ENCODE data around the gene ZFP92. TPM values are rescaled to one million over a fixed set of nuclear protein-coding genes. Genes with fewer than 3 reads are reported as not detected.
A peak's percentile ranks its signal among the peaks of the same experiment; 100 is the strongest.

Gene ZFP92
- total and polyA plus RNA-seq, 7 experiments from 2014 or later, result 0.07 to 1.8 (median 0.24) TPM

GRCh38 chrX:153442463-153442862, 31.2 kb downstream of the ZFP92 start:
- no peaks in the 10 kb centered on the region for H3K27me3 ChIP-seq (ENCODE audit: control insufficient read depth in 2 of 2, insufficient read depth in 2 of 2, low read length in 2 of 2)
- ATAC-seq, result no peak
- no peak overlapping the region for H3K27ac ChIP-seq (ENCODE audit: low read depth, low read length)
- CTCF ChIA-PET, result no interaction called here
- no peak overlapping the region for H3K27ac Mint-ChIP-seq
- no peaks in the 10 kb centered on the region for H3K36me3 ChIP-seq (ENCODE audit: control insufficient read depth in 2 of 3, insufficient read depth in 3 of 3, low read length in 3 of 3)
- no peak for DNase-seq
- H3K36me3 Mint-ChIP-seq, result no peaks in the 10 kb centered on the region
- POLR2A ChIA-PET, result no interaction called here
- no peaks in the 10 kb centered on the region for H3K4me1 Mint-ChIP-seq
- no peaks in the 10 kb centered on the region for H3K9me3 ChIP-seq (ENCODE audit: control insufficient read depth in 2 of 3, low read length in 3 of 3)
- H3K4me1 ChIP-seq (ENCODE audit: control insufficient read depth in 2 of 2, insufficient read depth in 2 of 2, low read length in 2 of 2), result no peaks in the 10 kb centered on the region
- H3K9me3 Mint-ChIP-seq, result peaks cover 0 to 5% (median 0%) of the 10 kb centered on the region in 11 donors
- H3K4me3 ChIP-seq (ENCODE audit: low read length), result no peak overlapping the region
- peaks cover 0 to 2% (median 0%) of the 10 kb centered on the region in 5 donors for H3K27me3 Mint-ChIP-seq
- intact Hi-C loops (cut with micrococcal nuclease), result no loop called here
- H3K4me3 Mint-ChIP-seq, result no peak overlapping the region

- Mint-ChIP-seq H3K27ac (no peak overlapping the region), H3K4me3 (no peak overlapping the region), H3K4me1 (no peaks in the 10 kb centered on the region), H3K27me3 (no peaks in the 10 kb centered on the region), H3K36me3 (peaks cover 0 to 3% (median 0%) of the 10 kb centered on the region in 5 donors), H3K9me3 (peaks cover 0 to 2% (median 0%) of the 10 kb centered on the region in 11 donors)
- no peaks in the 10 kb centered on the region for H3K27me3 ChIP-seq (ENCODE audit: control insufficient read depth in 2 of 2, insufficient read depth in 2 of 2, low read length in 2 of 2)
- ChIA-PET CTCF (no interaction called here), POLR2A (no interaction called here)
- intact Hi-C loops (cut with micrococcal nuclease), result no loop called here
- H3K4me3 ChIP-seq (ENCODE audit: low read length), result no peak overlapping the region
- no peaks in the 10 kb centered on the region for H3K36me3 ChIP-seq (ENCODE audit: control insufficient read depth in 2 of 3, insufficient read depth in 3 of 3, low read length in 3 of 3)
- no peaks in the 10 kb centered on the region for H3K4me1 ChIP-seq (ENCODE audit: control insufficient read depth in 2 of 2, insufficient read depth in 2 of 2, low read length in 2 of 2)
- no peak overlapping the region for H3K27ac ChIP-seq (ENCODE audit: low read depth, low read length)
- ATAC-seq, result no peak
- no peak for DNase-seq
- no peaks in the 10 kb centered on the region for H3K9me3 ChIP-seq (ENCODE audit: control insufficient read depth in 2 of 3, low read length in 3 of 3)
Observed at GRCh38 chrX:153443476-153444332, 32.4 kb downstream of the ZFP92 start.

GRCh38 chrX:153444333-153445011, 33.2 kb downstream of the ZFP92 start:
- ATAC-seq (no peak), DNase-seq (no peak)
- Mint-ChIP-seq H3K4me3 (no peak overlapping the region), H3K4me1 (no peaks in the 10 kb centered on the region), H3K36me3 (peaks cover 0 to 3% (median 0%) of the 10 kb centered on the region in 5 donors), H3K27me3 (no peaks in the 10 kb centered on the region), H3K9me3 (peaks cover 0 to 2% (median 0%) of the 10 kb centered on the region in 11 donors), H3K27ac (no peak overlapping the region)
- H3K4me3 ChIP-seq (ENCODE audit: low read length), result no peak overlapping the region
- intact Hi-C loops (cut with micrococcal nuclease), result no loop called here
- H3K9me3 ChIP-seq (ENCODE audit: control insufficient read depth in 2 of 3, low read length in 3 of 3), result no peaks in the 10 kb centered on the region
- H3K27me3 ChIP-seq (ENCODE audit: control insufficient read depth in 2 of 2, insufficient read depth in 2 of 2, low read length in 2 of 2), result no peaks in the 10 kb centered on the region
- POLR2A ChIA-PET, result no interaction called here
- CTCF ChIA-PET, result no interaction called here
- no peaks in the 10 kb centered on the region for H3K4me1 ChIP-seq (ENCODE audit: control insufficient read depth in 2 of 2, insufficient read depth in 2 of 2, low read length in 2 of 2)
- no peak overlapping the region for H3K27ac ChIP-seq (ENCODE audit: low read depth, low read length)
- no peaks in the 10 kb centered on the region for H3K36me3 ChIP-seq (ENCODE audit: control insufficient read depth in 2 of 3, insufficient read depth in 3 of 3, low read length in 3 of 3)

GRCh38 chrX:153445106-153445855, 34.0 kb downstream of the ZFP92 start:
- CTCF ChIA-PET, result no interaction called here
- Histone ChIP-seq H3K36me3 (ENCODE audit: control insufficient read depth in 2 of 3, insufficient read depth in 3 of 3, low read length in 3 of 3) (peaks cover 0 to 8% (median 0%) of the 10 kb centered on the region in 3 experiments), H3K4me1 (ENCODE audit: control insufficient read depth in 2 of 2, insufficient read depth in 2 of 2, low read length in 2 of 2) (no peaks in the 10 kb centered on the region), H3K27me3 (ENCODE audit: control insufficient read depth in 2 of 2, insufficient read depth in 2 of 2, low read length in 2 of 2) (no peaks in the 10 kb centered on the region), H3K9me3 (ENCODE audit: control insufficient read depth in 2 of 3, low read length in 3 of 3) (no peaks in the 10 kb centered on the region), H3K27ac (ENCODE audit: low read depth, low read length) (no peak overlapping the region), H3K4me3 (ENCODE audit: low read length) (no peak overlapping the region)
- Mint-ChIP-seq H3K27me3 (no peaks in the 10 kb centered on the region), H3K9me3 (peaks cover 0 to 2% (median 0%) of the 10 kb centered on the region in 11 donors), H3K4me3 (no peak overlapping the region), H3K4me1 (no peaks in the 10 kb centered on the region), H3K36me3 (peaks cover 0 to 3% (median 0%) of the 10 kb centered on the region in 5 donors), H3K27ac (no peak overlapping the region)
- DNase-seq, result no peak
- POLR2A ChIA-PET, result no interaction called here
- no peak for ATAC-seq
- intact Hi-C loops (cut with micrococcal nuclease), result no loop called here

- Histone ChIP-seq H3K36me3 (ENCODE audit: control insufficient read depth in 2 of 3, insufficient read depth in 3 of 3, low read length in 3 of 3) (peaks cover 0 to 10% (median 0%) of the 10 kb centered on the region in 3 experiments), H3K27me3 (ENCODE audit: control insufficient read depth in 2 of 2, insufficient read depth in 2 of 2, low read length in 2 of 2) (no peaks in the 10 kb centered on the region), H3K4me3 (ENCODE audit: low read length) (no peak within 1 kb of the TSS), H3K9me3 (ENCODE audit: control insufficient read depth in 2 of 3, low read length in 3 of 3) (no peaks in the 10 kb centered on the region), H3K4me1 (ENCODE audit: control insufficient read depth in 2 of 2, insufficient read depth in 2 of 2, low read length in 2 of 2) (no peaks in the 10 kb centered on the region), H3K27ac (ENCODE audit: low read depth, low read length) (no peak within 1 kb of the TSS)
- intact Hi-C loops (cut with micrococcal nuclease), result no loop called here
- H3K4me1 Mint-ChIP-seq, result no peaks in the 10 kb centered on the region
- H3K9me3 Mint-ChIP-seq, result no peaks in the 10 kb centered on the region
- no peak within 1 kb of the TSS for H3K4me3 Mint-ChIP-seq
- CTCF ChIA-PET, result no interaction called here
- H3K27me3 Mint-ChIP-seq, result no peaks in the 10 kb centered on the region
- POLR2A ChIA-PET, result no interaction called here
- H3K36me3 Mint-ChIP-seq, result peaks cover 0 to 3% (median 0%) of the 10 kb centered on the region in 5 donors
- ATAC-seq (no peak), DNase-seq (no peak)
- H3K27ac Mint-ChIP-seq, result peak within 1 kb of the TSS in 1 of 9 donors; percentile 18
Observed at GRCh38 chrX:153445856-153446635, 34.8 kb downstream of the ZFP92 start, which contains the start of gene TREX2. Gene TREX2 (minus strand): TSS chrX:153446056. CDS start chrX:153445430, 626 bp downstream.

GRCh38 chrX:153446636-153446936, 35.3 kb downstream of the ZFP92 start:
- intact Hi-C loops (cut with micrococcal nuclease), result no loop called here
- peaks cover 0 to 12% (median 0%) of the 10 kb centered on the region in 3 experiments for H3K36me3 ChIP-seq (ENCODE audit: control insufficient read depth in 2 of 3, insufficient read depth in 3 of 3, low read length in 3 of 3)
- Mint-ChIP-seq H3K36me3 (peaks cover 0 to 3% (median 0%) of the 10 kb centered on the region in 5 donors), H3K4me1 (no peaks in the 10 kb centered on the region), H3K27ac (peak overlapping the region in 1 of 9 donors; percentile 18), H3K9me3 (no peaks in the 10 kb centered on the region), H3K4me3 (no peak overlapping the region), H3K27me3 (no peaks in the 10 kb centered on the region)
- no peak overlapping the region for H3K4me3 ChIP-seq (ENCODE audit: low read length)
- H3K27me3 ChIP-seq (ENCODE audit: control insufficient read depth in 2 of 2, insufficient read depth in 2 of 2, low read length in 2 of 2), result no peaks in the 10 kb centered on the region
- CTCF ChIA-PET, result no interaction called here
- POLR2A ChIA-PET, result no interaction called here
- DNase-seq (no peak), ATAC-seq (no peak)
- H3K27ac ChIP-seq (ENCODE audit: low read depth, low read length), result no peak overlapping the region
- no peaks in the 10 kb centered on the region for H3K9me3 ChIP-seq (ENCODE audit: control insufficient read depth in 2 of 3, low read length in 3 of 3)
- no peaks in the 10 kb centered on the region for H3K4me1 ChIP-seq (ENCODE audit: control insufficient read depth in 2 of 2, insufficient read depth in 2 of 2, low read length in 2 of 2)

Measured in naive thymus-derived CD4-positive, alpha-beta T cell (primary cell).